HepG2 (cell line): Measurements from ENCODE around the gene XPO5. TPM values are rescaled to one million over a fixed set of nuclear protein-coding genes. Genes with fewer than 3 reads are reported as not detected.

ENCODE experiments used
- CREM ChIP-seq, 2 experiments: sonication (generic) in 1 of 2; formaldehyde crosslinking in 1 of 2; IDR thresholded peaks; 2 replicates each; pipeline versions ENCODE4 v1.4.0 to v1.6.1; 2016 to 2020; ENCODE audit warnings: antibody characterized with exemption in 1 of 2, mild to moderate bottlenecking in 1 of 2, missing genetic modification reagents in 1 of 2
- IRF1 ChIP-seq: sonication (generic); formaldehyde crosslinking; IDR thresholded peaks from 2 replicates; pipeline ENCODE4 v1.4.0; 2020; ENCODE audit warnings: low read depth, mild to moderate bottlenecking, missing genetic modification reagents
- RARG ChIP-seq: sonication (generic); formaldehyde crosslinking; IDR thresholded peaks from 2 replicates; pipeline ENCODE4 v1.4.0; 2020; ENCODE audit warnings: low read depth, mild to moderate bottlenecking, missing genetic modification reagents
- SRF ChIP-seq: IDR thresholded peaks from 2 replicates; pipeline ENCODE4 v1.6.1; 2011; ENCODE audit warnings: mild to moderate bottlenecking, low read depth, low read length, moderate library complexity
- ZBTB20 ChIP-seq: sonication (generic); formaldehyde crosslinking; IDR thresholded peaks from 2 replicates; pipeline ENCODE4 v1.8.1; 2023; ENCODE audit warnings: missing genetic modification reagents, low read depth, mild to moderate bottlenecking, borderline replicate concordance
- ZBTB49 ChIP-seq: sonication (generic); formaldehyde crosslinking; IDR thresholded peaks from 2 replicates; pipeline ENCODE4 v1.4.0; 2020; ENCODE audit warnings: missing genetic modification reagents, borderline replicate concordance
- ZNF282 ChIP-seq: fragments of 450-650 bp; IDR thresholded peaks from 2 replicates; pipeline ENCODE4 v1.6.1; 2018; ENCODE audit not compliant: partially characterized antibody
- ZNF609 ChIP-seq: sonication (generic); formaldehyde crosslinking; IDR thresholded peaks from 2 replicates; pipeline ENCODE4 v1.4.0; 2020; ENCODE audit warnings: mild to moderate bottlenecking, missing genetic modification reagents, borderline replicate concordance
- ZNF879 ChIP-seq: sonication (generic); formaldehyde crosslinking; IDR thresholded peaks from 2 replicates; pipeline ENCODE4 v1.8.1; 2023; ENCODE audit warnings: missing genetic modification reagents
- polyA plus RNA-seq, 8 experiments: library from polyadenylated mRNA; depleted of rRNA in 3 of 8; stranded (reverse) in 7 of 8; unstranded in 1 of 8; fragments of >200 nt; fragmentation: Illumina TruSeq in 4 of 8; extraction: Trizol in 4 of 8; gene quantifications; 2 replicates each; pipeline versions ENCODE4 v1.2.1 to v1.2.3, GENCODE V29; 2011 to 2016; ENCODE audit warnings: low read depth in 4 of 8, missing spikeins in 1 of 8, mixed read lengths in 1 of 8; ENCODE audit not compliant: insufficient read depth in 1 of 8
- total RNA-seq, 5 experiments: library from RNA; depleted of rRNA; stranded (reverse); fragments of >200 nt; fragmentation: Illumina TruSeq; extraction: Trizol; gene quantifications; 2 replicates each; pipeline ENCODE4 v1.2.3, GENCODE V29; 2016; ENCODE audit warnings: low read depth in 1 of 5
- TF ChIP-seq, protein P1 (sequence below): sonication (generic); formaldehyde crosslinking; conservative IDR thresholded peaks from 2 replicates; pipeline ENCODE4 v1.8.0; 2022; ENCODE audit warnings: mild to moderate bottlenecking, moderate library complexity, missing genetic modification reagents
- TF ChIP-seq, protein P2 (sequence below): sonication (generic); formaldehyde crosslinking; IDR thresholded peaks from 2 replicates; pipeline ENCODE4 v1.5.0; 2020; ENCODE audit warnings: missing genetic modification reagents, mild to moderate bottlenecking, borderline replicate concordance
- TF ChIP-seq, protein P3 (sequence below): sonication (generic); formaldehyde crosslinking; IDR thresholded peaks from 2 replicates; pipeline ENCODE4 v1.5.0; 2020; ENCODE audit warnings: mild to moderate bottlenecking, missing genetic modification reagents
- TF ChIP-seq, protein P4 (sequence below): IDR thresholded peaks from 2 replicates; pipeline ENCODE4 v1.6.1; 2016; ENCODE audit warnings: control low read depth

The XPO5 gene
- total and polyA plus RNA-seq, 2 of the 13 experiments (the other 11 are each of a cell fraction or from before 2014, with no cell fraction given): 52.2 to 68.0 TPM

DNA sequence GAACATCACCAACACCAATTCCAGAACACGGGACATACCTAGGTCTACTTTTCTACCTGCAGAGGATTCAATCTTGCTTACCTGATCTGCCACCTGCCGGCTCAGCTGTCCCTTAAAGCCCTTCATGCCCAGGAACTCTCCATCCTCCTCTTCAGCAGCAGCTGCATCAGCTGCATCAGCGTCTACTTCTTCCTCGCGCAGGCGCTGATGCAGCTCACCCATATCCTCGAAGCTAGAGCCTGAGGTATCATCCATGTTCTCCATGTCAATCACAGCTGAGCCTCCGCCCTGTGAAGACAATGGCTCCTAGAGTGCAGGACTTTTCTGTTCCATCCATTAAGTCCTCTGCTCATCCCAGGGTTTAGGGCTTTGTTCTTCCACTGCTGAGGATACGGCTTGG is 60.0 kb downstream of the XPO5 start (continued):
- TF ChIP-seq, protein P1, sequence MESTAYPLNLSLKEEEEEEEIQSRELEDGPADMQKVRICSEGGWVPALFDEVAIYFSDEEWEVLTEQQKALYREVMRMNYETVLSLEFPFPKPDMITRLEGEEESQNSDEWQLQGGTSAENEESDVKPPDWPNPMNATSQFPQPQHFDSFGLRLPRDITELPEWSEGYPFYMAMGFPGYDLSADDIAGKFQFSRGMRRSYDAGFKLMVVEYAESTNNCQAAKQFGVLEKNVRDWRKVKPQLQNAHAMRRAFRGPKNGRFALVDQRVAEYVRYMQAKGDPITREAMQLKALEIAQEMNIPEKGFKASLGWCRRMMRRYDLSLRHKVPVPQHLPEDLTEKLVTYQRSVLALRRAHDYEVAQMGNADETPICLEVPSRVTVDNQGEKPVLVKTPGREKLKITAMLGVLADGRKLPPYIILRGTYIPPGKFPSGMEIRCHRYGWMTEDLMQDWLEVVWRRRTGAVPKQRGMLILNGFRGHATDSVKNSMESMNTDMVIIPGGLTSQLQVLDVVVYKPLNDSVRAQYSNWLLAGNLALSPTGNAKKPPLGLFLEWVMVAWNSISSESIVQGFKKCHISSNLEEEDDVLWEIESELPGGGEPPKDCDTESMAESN (CRISPR knock-in tag): no peak
- TF ChIP-seq ZBTB49 (CRISPR knock-in tag): no peak
- no peak for TF ChIP-seq IRF1 (CRISPR knock-in tag)
- TF ChIP-seq, protein P2, sequence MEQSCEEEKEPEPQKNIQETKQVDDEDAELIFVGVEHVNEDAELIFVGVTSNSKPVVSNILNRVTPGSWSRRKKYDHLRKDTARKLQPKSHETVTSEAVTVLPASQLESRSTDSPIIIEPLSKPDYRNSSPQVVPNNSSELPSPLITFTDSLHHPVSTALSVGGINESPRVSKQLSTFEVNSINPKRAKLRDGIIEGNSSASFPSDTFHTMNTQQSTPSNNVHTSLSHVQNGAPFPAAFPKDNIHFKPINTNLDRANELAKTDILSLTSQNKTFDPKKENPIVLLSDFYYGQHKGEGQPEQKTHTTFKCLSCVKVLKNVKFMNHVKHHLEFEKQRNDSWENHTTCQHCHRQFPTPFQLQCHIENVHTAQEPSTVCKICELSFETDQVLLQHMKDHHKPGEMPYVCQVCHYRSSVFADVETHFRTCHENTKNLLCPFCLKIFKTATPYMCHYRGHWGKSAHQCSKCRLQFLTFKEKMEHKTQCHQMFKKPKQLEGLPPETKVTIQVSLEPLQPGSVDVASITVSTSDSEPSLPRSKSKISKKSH (CRISPR knock-in tag): 0 out of 2 replicates have a peak, but pooled peaks have one; percentile 29
- no peak for TF ChIP-seq CREM (IDR thresholded peaks at IDR 0.05)
- no peak for TF ChIP-seq CREM (CRISPR knock-in tag; IDR thresholded peaks at IDR 0.05)
- TF ChIP-seq ZNF879: no peak
- no peak for TF ChIP-seq SRF
- no peak for TF ChIP-seq RARG (CRISPR knock-in tag)
- no peak for TF ChIP-seq ZNF282
- no peak for TF ChIP-seq ZNF609 (CRISPR knock-in tag)
- no peak for TF ChIP-seq ZBTB20 (CRISPR knock-in tag)
- TF ChIP-seq, protein P3, sequence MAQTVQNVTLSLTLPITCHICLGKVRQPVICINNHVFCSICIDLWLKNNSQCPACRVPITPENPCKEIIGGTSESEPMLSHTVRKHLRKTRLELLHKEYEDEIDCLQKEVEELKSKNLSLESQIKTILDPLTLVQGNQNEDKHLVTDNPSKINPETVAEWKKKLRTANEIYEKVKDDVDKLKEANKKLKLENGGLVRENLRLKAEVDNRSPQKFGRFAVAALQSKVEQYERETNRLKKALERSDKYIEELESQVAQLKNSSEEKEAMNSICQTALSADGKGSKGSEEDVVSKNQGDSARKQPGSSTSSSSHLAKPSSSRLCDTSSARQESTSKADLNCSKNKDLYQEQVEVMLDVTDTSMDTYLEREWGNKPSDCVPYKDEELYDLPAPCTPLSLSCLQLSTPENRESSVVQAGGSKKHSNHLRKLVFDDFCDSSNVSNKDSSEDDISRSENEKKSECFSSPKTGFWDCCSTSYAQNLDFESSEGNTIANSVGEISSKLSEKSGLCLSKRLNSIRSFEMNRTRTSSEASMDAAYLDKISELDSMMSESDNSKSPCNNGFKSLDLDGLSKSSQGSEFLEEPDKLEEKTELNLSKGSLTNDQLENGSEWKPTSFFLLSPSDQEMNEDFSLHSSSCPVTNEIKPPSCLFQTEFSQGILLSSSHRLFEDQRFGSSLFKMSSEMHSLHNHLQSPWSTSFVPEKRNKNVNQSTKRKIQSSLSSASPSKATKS (CRISPR knock-in tag): no peak
- TF ChIP-seq, protein P4, sequence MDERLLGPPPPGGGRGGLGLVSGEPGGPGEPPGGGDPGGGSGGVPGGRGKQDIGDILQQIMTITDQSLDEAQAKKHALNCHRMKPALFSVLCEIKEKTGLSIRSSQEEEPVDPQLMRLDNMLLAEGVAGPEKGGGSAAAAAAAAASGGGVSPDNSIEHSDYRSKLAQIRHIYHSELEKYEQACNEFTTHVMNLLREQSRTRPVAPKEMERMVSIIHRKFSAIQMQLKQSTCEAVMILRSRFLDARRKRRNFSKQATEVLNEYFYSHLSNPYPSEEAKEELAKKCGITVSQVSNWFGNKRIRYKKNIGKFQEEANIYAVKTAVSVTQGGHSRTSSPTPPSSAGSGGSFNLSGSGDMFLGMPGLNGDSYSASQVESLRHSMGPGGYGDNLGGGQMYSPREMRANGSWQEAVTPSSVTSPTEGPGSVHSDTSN (CRISPR knock-in tag): peak; percentile 53; the same call in 1 of the 2 replicates
